ENCODE results near the gene XPNPEP1.

Gene XPNPEP1

DNA sequence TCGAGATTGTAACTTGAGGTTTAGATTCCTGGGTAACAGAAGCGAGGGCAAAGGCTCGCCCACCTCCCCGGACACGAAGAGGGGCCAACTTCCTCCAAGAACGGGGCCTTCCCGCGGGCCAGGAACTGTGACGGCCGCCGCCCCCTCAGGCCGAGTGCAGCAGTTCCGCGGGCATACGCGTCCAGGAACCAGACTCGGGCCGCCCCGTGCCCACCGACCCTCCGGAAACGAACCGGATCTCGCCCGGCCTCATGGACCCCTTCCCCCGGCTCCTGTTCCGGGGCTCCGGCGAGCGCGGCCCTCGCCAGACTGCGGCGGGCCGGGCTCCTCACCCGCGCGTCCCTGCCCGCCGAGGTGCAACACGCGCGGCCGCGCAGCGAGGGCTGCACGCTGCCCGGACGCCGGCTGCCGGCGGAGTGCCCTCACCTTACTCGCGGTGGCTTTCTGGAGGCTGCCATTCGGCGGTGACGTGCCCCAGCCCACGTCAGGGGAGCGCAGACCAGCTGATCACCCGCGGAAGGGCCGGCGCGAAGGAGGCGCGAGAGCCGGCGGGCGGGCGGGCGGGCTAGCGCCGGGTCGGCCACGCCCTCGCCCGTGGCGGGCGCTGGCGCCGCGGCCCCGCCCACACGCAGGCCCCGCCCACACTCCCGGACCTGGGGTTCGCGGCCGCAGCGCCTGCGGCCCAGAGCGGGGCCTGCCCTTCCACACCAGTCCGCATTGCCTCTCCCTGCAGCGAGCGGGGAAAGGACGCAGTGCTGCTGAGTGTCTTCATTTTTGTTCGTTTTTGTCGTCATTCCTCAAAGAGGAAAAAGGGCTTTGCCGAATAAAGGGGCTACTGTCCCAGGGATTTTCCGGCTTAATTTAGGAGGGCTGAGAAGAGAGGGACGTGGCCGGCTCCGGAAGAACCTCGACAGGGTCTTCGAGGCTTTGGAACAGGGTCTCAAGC lies at the start of gene XPNPEP1:
Gene XPNPEP1 (minus strand): TSS at position 536 of the 946 bp plus-strand sequence. CDS start 78 bp downstream, at position 458.
- no peak for TF ChIP-seq ZNF8 (CRISPR knock-in tag; IDR thresholded peaks at IDR 0.05)
- no peak for TF ChIP-seq ZNF565 (CRISPR knock-in tag; conservative IDR thresholded peaks at IDR 0.05; ENCODE audit: low read depth)
- TF ChIP-seq CSDC2 (CRISPR knock-in tag; IDR thresholded peaks at IDR 0.05), result no peak
- no peak for TF ChIP-seq TOX (CRISPR knock-in tag; IDR thresholded peaks at IDR 0.05; ENCODE audit: borderline replicate concordance)
- TF ChIP-seq PPARA (CRISPR knock-in tag; IDR thresholded peaks at IDR 0.05; ENCODE audit: borderline replicate concordance), result no peak
- TF ChIP-seq ISL1 (CRISPR knock-in tag; IDR thresholded peaks at IDR 0.05), result no peak
- TF ChIP-seq ARNTL (CRISPR knock-in tag; IDR thresholded peaks at IDR 0.05; ENCODE audit: borderline replicate concordance, low read depth), result no peak
- no peak for TF ChIP-seq ESRRG (CRISPR knock-in tag; IDR thresholded peaks at IDR 0.05)
- no peak for TF ChIP-seq ZC3H10 (CRISPR knock-in tag; IDR thresholded peaks at IDR 0.05)
- TF ChIP-seq PATZ1 (CRISPR knock-in tag; IDR thresholded peaks at IDR 0.05; ENCODE audit: borderline replicate concordance), result no peak
- TF ChIP-seq, protein P1, sequence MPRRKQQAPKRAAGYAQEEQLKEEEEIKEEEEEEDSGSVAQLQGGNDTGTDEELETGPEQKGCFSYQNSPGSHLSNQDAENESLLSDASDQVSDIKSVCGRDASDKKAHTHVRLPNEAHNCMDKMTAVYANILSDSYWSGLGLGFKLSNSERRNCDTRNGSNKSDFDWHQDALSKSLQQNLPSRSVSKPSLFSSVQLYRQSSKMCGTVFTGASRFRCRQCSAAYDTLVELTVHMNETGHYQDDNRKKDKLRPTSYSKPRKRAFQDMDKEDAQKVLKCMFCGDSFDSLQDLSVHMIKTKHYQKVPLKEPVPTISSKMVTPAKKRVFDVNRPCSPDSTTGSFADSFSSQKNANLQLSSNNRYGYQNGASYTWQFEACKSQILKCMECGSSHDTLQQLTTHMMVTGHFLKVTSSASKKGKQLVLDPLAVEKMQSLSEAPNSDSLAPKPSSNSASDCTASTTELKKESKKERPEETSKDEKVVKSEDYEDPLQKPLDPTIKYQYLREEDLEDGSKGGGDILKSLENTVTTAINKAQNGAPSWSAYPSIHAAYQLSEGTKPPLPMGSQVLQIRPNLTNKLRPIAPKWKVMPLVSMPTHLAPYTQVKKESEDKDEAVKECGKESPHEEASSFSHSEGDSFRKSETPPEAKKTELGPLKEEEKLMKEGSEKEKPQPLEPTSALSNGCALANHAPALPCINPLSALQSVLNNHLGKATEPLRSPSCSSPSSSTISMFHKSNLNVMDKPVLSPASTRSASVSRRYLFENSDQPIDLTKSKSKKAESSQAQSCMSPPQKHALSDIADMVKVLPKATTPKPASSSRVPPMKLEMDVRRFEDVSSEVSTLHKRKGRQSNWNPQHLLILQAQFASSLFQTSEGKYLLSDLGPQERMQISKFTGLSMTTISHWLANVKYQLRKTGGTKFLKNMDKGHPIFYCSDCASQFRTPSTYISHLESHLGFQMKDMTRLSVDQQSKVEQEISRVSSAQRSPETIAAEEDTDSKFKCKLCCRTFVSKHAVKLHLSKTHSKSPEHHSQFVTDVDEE (CRISPR knock-in tag; IDR thresholded peaks at IDR 0.05), result no peak; the same call in none of the 2 replicates
- TF ChIP-seq ZFP3 (CRISPR knock-in tag; IDR thresholded peaks at IDR 0.05), result no peak
- ATAC-seq, result peak; percentile 98

DNA sequence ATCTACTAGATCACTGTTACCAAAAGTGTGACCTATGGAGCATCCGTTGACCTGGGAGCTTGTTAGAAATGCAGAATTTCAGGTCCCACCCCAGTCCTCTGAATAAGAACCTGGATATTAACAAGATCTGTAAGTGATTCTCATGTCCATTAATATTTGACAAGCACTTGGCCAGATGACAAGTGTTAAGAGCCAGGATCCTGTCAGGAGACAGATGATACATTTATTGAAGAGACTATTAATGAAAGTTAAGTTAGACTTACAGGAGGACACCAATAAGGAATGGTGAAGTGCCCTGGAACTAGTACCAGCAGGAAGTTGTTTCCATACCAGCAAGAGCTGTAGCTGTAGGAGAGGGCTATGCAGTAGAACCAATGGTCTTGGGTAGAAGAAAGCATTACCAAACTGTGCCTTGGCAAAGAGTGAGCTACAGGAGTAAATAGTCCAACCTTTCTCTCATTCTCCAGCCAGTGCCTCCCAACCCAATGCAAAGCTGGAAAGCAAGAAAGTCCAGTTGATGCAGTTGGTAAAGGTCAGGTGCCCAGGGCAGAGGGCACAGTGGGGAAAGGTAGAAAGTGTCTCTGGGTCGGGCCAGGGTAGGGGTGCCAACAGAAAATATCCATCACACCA lies 49.2 kb upstream of the XPNPEP1 start:
- no peak for ATAC-seq
- TF ChIP-seq PPARA (CRISPR knock-in tag; IDR thresholded peaks at IDR 0.05; ENCODE audit: borderline replicate concordance) (no peak), ISL1 (CRISPR knock-in tag; IDR thresholded peaks at IDR 0.05) (peak; percentile 73), ARNTL (CRISPR knock-in tag; IDR thresholded peaks at IDR 0.05; ENCODE audit: borderline replicate concordance, low read depth) (no peak), RARB (CRISPR knock-in tag; IDR thresholded peaks at IDR 0.05) (0 out of 2 replicates have a peak, but pooled peaks have one; percentile 33)

DNA sequence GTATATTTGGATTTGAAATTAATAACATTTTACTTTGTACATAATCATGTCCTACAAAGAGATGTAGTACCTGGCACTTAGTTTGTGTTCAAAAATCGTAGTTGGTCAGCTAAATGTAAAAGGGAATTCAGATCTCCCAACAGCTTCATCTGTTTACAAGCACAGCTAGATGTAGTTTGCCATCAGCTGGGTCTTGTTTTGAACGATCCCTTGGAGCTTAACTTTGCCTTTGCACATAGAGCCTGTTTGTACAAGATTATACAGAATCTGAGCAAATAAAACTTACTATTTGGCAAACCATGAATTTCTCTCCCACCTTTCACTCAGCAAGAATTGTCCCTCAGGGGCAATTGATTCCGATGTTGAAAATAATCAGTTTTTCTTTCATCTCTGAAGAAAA lies 48.3 kb upstream of the XPNPEP1 start:
- no peak for ATAC-seq
- TF ChIP-seq RARB (CRISPR knock-in tag; IDR thresholded peaks at IDR 0.05), result no peak
- no peak for TF ChIP-seq ZNF8 (CRISPR knock-in tag; IDR thresholded peaks at IDR 0.05)
- TF ChIP-seq, protein P2, sequence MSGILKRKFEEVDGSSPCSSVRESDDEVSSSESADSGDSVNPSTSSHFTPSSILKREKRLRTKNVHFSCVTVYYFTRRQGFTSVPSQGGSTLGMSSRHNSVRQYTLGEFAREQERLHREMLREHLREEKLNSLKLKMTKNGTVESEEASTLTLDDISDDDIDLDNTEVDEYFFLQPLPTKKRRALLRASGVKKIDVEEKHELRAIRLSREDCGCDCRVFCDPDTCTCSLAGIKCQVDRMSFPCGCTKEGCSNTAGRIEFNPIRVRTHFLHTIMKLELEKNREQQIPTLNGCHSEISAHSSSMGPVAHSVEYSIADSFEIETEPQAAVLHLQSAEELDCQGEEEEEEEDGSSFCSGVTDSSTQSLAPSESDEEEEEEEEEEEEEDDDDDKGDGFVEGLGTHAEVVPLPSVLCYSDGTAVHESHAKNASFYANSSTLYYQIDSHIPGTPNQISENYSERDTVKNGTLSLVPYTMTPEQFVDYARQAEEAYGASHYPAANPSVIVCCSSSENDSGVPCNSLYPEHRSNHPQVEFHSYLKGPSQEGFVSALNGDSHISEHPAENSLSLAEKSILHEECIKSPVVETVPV (CRISPR knock-in tag; IDR thresholded peaks at IDR 0.05), result no peak
- no peak for TF ChIP-seq ZNF70 (CRISPR knock-in tag; IDR thresholded peaks at IDR 0.05)
- no peak for TF ChIP-seq ESRRG (CRISPR knock-in tag; IDR thresholded peaks at IDR 0.05)
- no peak for TF ChIP-seq TCF4 (CRISPR knock-in tag; IDR thresholded peaks at IDR 0.05; ENCODE audit: borderline replicate concordance)
- TF ChIP-seq ZFP3 (CRISPR knock-in tag; IDR thresholded peaks at IDR 0.05), result no peak
- TF ChIP-seq CSDC2 (CRISPR knock-in tag; IDR thresholded peaks at IDR 0.05), result no peak
- no peak for TF ChIP-seq ZNF565 (CRISPR knock-in tag; conservative IDR thresholded peaks at IDR 0.05; ENCODE audit: low read depth)

- no peak for ATAC-seq
- TF ChIP-seq RARB (CRISPR knock-in tag; IDR thresholded peaks at IDR 0.05) (no peak), ZFP3 (CRISPR knock-in tag; IDR thresholded peaks at IDR 0.05) (no peak), TOX (CRISPR knock-in tag; IDR thresholded peaks at IDR 0.05; ENCODE audit: borderline replicate concordance) (no peak), ZC3H10 (CRISPR knock-in tag; IDR thresholded peaks at IDR 0.05) (no peak), ESRRG (CRISPR knock-in tag; IDR thresholded peaks at IDR 0.05) (no peak), ZNF70 (CRISPR knock-in tag; IDR thresholded peaks at IDR 0.05) (no peak), BACH2 (CRISPR knock-in tag; IDR thresholded peaks at IDR 0.05; ENCODE audit: borderline replicate concordance) (no peak)
- TF ChIP-seq, protein P1 (CRISPR knock-in tag; IDR thresholded peaks at IDR 0.05), result no peak
- TF ChIP-seq, protein P2 (CRISPR knock-in tag; IDR thresholded peaks at IDR 0.05), result no peak
Observed at GRCh38 chr10:109969760-109970346, 46.5 kb upstream of the XPNPEP1 start.

Measured in SK-N-SH treated with all-trans-retinoic acid at 6 μM for 48 hours (cell line).